ENCODE measurements around the gene KIAA1958.

- TF ChIP-seq NFRKB (IDR thresholded peaks at IDR 0.05) (no peak), TARDBP (IDR thresholded peaks at IDR 0.05) (no peak), FOXM1 (IDR thresholded peaks at IDR 0.05; ENCODE audit: borderline replicate concordance) (no peak), SUZ12 (IDR thresholded peaks at IDR 0.05) (no peak), ZNF384 (IDR thresholded peaks at IDR 0.05) (no peak)
Observed at GRCh38 chr9:112446526-112446925, 40.1 kb upstream of the KIAA1958 start.
